HG03064 (cell line): ENCODE data around the gene MRGPRG.

Source experiments
- ATAC-seq: cut with Tn5 transposase; IDR thresholded peaks from one replicate; pipeline ENCODE4 v1.9.1; 2021; ENCODE audit warnings: low read depth; ENCODE audit not compliant: unreplicated experiment

MRGPRG gene

DNA sequence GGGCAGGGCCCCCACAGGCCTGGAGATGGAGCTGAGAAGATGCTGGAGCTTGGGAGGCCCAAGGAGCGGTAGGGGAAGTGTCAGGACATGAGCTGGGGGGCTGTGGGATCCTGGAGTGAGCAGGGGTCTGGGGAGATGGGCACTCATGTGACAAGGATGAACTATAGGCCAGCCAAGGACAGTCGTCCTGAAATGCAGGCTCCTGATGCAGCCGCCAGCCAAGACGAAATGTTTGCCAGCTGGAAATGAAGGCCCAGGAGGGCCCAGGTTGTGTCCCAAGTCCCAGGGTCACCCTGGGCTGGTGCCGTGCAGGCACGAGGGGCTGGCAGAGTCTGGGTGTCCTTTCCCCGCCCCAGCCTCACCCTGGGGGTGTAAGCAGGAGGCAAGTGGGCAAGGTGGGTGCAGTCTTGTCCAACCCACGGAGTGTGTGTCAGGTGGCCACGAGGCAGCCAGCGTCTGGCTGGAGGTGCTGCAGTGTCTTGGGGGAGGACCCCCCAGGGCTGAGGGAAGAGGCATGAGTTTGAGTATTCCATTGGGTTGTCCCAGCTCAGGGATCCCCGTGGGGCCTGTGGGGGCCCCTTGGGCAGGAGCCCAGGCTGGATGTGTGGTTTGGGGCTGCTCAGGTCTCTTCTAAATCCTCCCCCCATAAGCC, 21.4 kb downstream of the MRGPRG start:
- ATAC-seq: no peak

DNA sequence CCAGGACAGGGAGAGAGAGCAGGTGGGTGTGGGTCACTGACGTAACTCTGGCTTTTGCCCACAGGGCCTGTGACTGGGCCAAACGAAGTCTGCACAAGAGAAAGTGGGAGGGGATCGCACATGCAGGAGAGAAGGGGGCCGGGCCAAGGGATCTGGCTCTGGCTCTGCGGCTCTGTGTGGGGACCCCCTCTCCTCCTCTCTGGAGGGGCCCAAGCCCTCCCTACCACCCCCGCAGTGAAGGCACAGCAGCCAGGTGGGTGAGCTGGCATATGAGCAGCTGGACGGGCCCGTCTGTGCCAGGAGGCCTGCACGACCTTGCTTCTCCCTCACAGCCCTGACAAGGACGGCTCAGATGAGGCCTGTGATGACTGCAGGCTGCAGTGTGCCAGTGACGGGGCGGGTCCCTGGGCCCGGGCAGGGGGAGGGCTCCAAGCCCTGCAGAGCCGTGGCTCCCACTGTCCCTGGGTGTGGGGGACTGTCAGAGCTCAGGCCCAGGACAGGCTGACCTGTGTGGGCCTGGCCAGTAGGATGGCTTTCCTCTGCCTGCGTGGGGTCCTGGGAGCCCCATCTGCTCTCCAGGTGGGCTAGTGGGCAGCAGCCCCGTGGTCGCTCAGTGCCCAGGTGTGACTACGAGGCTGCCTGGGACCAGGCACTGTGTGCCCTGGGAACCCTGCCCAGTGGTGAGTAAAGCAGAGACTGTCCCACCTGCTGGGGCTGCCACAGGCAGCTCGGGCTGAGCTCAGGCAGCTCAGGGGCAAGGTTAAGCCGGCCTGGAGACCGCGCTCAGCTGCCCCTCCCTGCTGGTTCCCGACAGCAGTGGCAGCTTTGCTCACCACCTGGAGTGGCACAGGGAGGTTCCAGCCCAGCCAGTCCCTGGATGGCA, 22.2 kb downstream of the MRGPRG start:
- no peak for ATAC-seq

DNA sequence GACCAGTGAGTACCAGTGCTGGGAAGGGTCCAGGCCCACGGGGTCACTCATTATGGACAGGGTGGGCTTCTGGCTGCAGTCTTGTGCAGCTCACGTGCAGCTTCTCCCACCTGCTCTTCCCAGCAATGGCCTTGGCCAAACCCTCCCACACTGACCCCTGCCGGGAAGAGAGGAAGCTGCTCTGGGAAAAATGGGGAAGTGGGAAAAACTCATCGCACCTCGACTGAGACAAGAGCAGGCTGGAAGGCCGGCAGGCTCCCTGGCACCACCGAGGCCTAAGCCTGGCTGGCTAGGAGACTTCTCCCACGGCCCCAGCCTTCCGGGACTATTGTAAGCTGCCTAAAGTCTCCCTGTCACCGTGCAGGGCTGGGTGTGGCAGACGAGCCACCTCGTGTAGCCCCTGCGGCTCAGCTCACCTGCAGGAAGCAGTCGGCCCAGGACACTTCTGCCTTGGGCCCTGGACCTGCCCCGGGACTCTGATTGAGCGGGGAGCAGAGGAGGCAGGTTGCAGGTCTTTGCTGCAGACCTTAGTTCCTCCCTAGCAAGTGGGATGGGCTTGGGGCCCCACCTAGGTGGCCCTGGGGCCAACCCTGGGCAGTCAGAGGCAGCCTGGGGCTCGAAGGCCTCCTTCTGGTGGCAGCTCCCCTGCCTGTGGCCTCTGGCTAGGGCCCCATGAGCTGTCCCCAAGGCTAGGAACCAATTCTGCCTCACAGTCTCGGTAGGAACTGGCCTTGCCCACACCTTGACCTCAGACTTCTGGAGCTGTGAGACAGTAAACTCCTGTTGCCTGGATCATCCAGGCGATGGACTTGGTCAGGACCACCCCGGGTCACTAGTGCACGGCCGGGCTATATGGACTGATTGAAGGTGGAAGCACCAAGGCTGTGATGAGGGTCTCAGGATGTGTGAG, 23.1 kb downstream of the MRGPRG start:
- no peak for ATAC-seq

DNA sequence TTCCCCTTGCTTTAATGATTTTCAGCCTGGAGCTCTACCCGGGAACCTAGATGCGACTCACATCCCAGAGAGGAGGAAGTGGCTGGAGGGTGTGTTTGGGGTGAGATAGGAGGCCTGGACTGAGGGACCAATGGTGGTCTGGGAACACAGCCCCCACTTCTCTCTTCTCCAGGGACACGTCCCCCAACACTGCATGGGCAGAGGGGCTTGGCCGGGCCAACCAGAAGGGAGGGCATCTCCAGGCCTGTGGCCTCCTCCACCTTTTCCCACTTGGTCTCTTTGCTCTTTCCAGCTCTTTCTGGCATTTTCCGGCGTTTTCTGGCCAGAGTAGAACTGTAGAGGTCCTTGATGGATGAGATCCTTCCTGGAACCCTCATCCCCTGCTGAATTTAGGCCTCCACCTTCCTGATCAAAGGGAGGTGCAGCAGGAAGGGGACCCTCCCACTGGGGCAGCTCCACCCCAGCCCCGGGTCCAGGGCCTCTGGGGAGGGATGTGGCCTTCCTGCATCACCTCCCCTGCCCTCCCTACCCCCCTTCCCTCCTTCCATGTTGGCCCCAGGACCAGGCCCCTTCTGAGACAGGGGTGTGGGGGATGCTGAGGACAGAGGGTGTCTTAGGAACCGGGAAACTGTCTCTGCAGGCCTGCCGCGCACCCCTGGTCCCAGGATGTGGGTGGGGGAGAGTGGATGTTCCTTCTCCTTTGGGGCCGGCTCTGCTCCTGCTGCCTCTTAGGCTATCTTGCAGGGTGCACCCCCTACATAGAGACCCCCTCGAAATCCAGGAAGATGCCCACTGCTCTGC, 24.4 kb downstream of the MRGPRG start:
- ATAC-seq: no peak

DNA sequence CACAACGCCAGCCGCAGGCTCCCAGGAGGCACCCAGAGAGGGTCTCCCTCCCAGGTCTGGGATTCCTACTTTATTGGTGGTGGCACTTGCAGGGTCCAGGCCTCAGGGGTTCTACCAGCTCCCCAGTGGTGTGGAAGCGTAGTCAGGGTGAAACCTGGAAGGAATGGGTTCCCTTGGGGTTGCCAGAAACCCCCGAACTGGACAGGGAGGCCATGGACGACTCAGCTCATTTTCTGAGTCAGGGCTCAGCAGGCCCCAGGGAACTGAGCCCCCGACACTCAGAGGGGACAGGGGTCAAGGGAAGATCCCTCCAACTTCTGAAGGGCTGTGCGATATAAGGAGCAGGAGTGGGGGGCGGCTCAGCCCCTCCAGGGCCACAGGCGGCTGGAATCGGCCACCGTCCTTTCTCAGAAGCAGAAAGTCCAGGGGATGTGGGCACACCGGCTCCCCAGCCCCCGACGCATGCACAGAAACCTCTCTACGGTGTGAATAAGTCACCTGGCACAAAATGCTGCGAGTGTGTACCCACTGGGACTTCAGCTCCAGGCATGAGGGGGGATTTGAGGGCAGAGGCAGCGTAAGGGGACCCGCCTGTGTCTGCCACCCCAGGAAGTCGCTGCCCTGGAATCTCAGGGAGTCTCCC, 25.1 kb downstream of the MRGPRG start:
- no peak for ATAC-seq

DNA sequence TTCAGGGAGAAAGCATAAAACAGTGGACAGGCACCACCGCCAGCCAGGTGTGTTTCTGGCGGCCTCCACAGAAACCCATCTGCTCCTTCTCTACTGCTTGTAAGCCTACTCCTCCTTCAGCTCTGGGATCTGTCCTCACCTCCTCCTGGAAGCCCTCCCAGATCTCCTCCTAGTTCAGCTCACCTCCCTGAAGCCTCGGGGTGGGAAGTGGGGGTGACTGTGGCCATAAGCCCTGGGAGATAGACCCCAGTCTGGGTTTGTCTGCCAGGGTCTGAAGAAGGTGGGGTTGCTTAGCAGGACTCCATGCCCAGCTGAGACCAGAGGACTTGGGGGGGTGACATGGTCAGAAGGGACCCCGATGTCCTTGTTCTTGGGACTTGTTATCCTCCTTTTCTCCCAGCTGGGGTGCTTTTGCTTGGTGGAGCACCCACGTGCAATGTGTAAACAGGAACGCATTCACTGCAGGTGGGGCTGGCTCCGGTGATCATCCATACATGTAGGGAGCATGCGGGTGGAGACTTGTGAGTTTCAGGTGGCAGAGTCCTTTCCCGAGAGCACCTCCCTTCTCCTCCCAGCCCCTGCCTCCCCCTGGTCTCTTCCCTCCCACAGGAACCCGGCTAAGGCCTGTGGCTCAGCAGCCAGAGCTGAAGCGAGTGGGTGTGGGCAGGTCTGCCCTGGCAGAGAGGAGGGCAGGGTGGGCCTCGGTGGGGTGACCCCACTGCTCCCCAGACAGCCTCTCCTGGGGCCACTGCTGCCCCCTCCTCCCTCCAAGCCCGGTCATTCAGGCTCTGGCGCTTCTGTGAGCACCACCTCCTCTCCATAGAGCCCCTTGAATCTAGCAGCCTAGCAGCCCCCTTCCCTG, 25.9 kb downstream of the MRGPRG start:
- ATAC-seq: no peak

DNA sequence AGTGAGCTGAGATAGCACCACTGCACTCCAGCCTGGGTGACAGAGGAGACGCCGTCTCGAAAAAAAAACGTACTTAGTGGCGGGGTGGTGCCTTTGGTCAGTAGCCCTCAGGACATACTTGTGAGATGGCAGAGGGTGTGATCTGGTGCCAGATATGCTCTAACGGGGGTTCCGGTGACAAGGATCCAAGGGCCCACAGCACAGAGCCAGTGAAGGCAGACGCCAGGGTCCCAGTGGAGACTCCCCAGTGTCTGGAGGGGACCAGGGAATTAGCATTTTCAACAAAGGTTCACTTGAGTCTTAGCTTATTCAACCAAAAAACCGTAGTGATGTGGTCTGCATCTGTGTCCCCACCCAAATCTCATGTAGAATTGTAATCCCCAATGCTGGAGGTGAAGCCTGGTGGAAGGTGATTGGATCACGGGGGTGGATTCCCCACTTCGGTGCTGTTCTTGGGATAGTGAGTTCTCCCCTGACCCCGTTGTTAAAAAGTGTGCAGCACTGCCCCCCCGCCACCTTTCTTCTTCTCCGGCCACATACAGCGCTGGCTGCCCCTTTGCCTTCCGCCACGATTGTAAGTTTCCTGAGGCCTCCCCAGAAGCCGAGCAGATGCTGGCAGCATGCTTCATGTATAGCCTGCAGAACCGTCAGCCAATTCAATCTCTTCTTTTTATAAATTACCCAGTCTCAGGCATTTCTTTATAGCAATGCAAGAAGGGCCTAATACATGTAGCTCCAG, 26.9 kb downstream of the MRGPRG start:
- no peak for ATAC-seq

DNA sequence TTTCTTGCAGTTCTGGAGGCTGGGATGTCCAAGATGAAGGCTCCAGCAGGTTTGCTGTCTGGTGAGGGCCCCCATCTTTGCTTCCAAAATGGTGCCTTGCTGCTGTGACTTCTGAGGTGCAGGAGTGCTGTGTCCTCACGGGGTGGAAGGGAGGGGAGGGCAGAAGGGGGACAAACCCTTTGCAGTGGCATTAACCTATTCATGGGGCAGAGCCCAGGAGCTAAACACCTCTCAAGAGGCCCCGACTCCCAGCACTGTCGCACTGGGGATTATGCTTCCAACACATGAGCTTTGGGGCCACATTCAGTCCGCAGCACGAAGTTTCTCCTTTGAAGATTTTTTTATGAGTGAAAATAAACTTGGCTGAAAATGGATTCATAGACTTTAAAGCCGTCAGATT, 28.0 kb downstream of the MRGPRG start:
- no peak for ATAC-seq

DNA sequence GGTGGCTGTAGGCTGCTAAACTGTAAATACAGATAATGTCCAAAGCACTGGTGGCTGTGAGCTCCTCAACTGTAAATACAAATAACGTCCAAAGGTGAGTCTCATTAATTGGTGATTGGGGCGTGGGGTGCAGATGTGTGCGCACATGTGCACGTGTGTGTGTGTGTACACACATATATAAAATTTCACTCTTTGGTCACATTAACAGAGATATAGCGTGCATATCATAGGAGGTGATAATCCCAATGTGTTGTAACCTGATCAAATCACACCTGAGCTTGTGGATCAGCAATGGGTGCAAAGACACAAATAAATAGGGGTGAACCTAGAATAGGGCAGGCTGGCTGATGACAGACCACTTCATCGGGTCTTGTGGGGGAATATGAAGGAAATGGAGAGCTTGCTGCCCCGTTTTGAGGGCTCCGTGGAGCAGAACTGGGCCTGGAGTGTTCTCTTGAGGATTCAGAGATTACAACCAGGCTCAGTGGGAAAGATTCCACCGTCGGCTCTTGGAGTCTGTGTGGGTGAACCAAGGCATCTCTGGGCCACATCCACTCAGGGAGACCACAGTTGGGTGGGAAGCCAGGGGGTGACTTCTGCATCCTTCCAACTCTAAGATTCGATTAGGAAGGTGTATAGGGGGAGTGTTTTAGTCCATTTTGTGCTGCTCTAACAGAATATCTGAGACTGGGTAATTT, 28.6 kb downstream of the MRGPRG start:
- no peak for ATAC-seq

DNA sequence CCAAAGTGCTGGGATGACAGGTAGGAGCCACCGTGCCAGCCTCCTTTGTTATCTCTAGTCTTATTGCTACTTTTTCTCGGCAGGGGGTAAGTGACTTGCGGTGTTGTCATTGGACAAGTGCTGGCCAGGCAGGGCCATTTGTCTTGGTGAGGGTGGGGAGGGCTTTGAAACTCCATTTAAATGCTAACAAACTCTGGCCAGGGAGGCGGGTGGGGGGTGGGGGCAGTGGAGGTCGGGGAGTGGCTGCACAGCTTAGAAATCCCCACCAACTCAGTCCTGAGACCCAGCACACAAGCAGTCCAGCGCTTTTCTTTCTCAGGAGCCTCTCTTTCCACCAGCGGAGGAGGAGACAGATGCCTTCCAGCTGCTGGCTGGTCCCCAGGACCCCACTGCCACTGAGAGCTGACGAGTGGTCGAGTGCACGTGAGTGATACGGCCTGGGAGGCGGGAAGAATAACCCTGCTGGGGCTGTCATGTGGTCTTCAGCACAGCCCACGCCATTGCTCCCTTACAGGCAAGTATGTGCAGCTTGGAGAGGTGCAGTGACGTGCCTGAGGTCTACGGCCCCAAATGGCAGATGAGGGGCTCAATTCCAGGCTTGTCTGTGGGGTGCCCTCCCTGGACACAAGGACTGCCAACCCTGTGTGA, 29.3 kb downstream of the MRGPRG start:
- no peak for ATAC-seq

DNA sequence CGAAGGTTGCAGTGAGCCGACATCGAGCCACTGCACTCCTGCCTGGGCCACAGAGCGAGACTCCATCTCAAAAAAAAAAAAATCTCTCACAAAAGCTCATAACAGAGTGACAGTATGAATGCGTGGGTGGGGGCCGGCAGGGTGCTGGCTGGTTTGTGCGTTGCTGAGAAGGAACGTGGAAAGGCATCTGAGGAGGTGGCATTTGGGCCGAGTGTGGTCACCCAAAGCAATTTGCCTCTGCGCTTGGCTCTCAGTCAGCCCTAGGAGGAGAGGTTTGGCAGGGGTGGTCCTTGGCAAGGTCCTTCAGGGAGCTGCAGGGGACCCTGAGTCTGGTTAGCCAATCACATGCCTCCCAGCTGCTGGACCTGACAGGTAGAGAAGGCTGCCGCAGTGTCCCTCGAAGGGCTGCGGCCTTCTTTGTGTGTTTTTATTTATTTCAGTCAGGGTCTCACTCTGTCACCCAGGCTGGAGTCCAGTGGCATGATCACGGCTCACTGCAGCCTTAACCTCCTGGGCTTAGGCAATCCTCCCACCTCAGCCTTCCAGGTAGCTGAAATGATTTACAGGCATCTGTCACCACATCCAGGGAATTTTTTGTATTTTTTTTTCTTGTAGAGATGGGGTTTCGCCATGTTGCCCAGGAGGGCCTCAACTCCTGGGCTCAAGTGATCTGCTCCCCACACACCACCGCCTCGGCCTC, 30.0 kb downstream of the MRGPRG start:
- ATAC-seq: no peak

DNA sequence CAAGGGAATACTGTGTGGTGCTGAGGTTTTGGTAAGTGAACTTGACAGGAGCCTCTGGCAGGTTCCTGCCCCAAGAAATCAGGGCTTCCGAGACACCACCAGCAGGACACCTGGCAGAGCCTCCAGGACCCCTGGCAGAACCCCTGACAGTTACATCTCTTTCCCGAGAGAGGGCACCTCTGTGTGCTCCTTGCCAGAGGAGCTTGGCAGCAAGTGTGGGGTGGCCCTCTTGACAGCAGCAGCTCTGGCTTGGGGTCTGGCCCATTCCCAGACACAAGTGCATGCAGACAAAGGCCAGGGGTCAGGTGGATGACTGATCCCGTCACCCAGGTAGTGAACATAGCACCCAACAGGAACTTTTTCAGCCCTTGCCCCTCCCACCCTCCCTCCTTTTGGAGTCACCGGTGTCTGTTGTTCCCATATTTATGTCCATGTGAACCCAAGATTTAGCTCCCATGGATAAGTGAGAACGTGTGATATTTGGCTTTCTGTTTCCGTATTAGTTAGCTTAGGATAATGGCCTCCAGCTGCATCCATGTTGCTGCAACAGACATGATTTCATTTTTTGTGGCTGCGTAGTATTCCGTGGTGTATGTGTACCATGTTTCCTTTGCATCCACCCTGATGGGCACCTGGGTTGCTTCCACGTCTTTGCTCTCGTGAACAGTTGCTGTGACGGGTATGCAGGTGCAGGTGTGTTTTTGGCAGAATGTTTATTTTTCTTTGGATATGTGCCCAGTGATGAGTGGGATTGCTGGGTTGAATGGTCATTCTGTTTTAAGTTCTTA, 32.3 kb downstream of the MRGPRG start:
- no peak for ATAC-seq

DNA sequence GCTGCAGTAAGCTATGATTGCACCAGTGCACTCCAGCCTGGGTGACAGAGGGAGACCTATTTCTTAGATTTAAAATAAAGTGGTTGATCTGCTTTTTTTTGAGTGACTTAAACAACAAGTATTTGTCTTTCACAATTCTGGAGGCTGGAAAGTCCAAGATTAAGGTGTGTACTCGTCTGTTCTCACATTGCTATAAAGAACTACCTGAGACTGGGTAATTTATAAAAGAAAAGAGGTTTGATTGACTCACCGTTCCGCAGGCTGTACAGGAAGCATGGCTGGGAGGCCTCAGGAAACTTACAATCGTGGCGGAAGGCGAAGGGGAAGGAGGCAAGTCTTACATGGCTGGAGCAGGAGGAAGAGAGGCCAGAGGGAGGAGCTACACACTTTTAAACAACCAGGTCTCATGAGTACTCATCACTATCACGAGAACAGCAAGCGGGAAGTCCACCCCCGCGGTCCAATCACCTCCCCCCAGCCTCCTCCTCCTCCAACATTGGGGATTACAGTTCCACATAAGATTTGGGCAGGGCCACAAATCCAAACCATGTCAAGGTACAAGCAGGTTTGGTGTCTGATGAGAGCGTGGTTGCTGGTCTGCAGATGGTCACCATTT, 33.8 kb downstream of the MRGPRG start:
- ATAC-seq: no peak

DNA sequence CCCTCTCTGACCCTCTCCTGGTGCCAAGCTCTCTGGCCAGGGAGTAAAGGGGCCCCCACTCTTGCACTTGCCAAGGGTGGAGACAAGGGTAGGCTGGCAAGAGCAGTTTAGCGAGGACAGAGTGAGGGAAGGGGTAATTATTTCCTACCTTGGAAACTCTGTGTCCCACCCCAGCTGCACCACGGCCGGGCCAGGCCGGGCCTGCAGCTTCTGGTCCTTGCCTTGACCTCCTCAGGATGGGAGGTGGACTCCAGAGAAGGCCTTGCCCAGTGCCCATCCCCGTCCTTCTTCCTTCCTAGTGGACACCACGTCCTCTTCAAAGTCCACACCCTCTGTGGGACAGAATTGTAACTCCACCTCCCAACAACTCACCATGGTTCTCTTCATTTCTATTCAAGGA, 35.1 kb downstream of the MRGPRG start:
- ATAC-seq: no peak

DNA sequence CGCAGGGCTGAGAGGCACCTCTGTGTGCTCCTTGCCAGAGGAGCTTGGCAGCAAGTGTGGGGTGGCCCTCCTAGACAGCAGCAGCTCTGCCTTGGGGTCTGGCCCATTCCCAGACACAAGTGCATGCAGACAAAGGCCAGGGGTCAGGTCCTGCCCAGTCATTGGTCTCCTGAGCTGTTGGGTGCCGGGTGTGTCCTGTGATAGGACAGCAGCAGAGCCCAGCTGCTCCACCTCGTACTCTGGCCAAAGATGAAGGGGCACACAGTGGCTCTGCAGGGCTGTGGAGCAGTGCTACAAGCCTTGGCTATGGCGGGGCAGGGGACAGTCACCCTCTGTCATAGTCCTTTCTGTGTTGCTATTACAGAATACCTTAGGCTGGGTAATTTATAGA, 36.2 kb downstream of the MRGPRG start:
- ATAC-seq: no peak
